SK-N-SH (cell line): ENCODE measurements around the gene SYT3. TPM values are rescaled to one million over a fixed set of nuclear protein-coding genes. Genes with fewer than 3 reads are reported as not detected.

ENCODE experiments used
- CTCF ChIA-PET: fragments of 300-600, 350-600 bp; formaldehyde crosslinking; extraction: SDS; loops from one replicate; lab custom pipeline; 2021; lab: Yijun Ruan, JAX
- POLR2A ChIA-PET: fragments of 350-600 bp; sonication (Branson Sonifier 250); formaldehyde crosslinking; extraction: SDS; loops from one replicate; lab custom pipeline; 2020; ENCODE audit warnings: antibody characterized with exemption, inconsistent platforms; lab: Yijun Ruan, JAX
- DNase-seq: peaks from one replicate; pipeline ENCODE4 v3.0.0; 2012
- H2AFZ ChIP-seq: fragments of 200-600 bp; sonication (generic); 2 replicates; pipeline ENCODE4 v1.8.1; 2016; ENCODE audit warnings: antibody characterized with exemption, mild to moderate bottlenecking, low read depth
- H3F3A ChIP-seq: fragments of 200-600 bp; sonication (generic); replicated peaks from 2 replicates; pipeline ENCODE3; 2016; ENCODE audit warnings: antibody characterized with exemption, mild to moderate bottlenecking; ENCODE audit not compliant: insufficient read depth
- H3K27ac ChIP-seq, 2 experiments: fragments of 200-500 bp in 1 of 2; fragments of 200-600 bp in 1 of 2; sonication (Bioruptor generic) in 1 of 2; sonication (generic), shearing (Covaris generic) in 1 of 2; 2 replicates each; pipeline versions ENCODE4 v1.5.1 to v1.6.1; 2014 to 2016; ENCODE audit warnings: low read depth in 2 of 2, inconsistent platforms in 1 of 2, low read length in 1 of 2, mild to moderate bottlenecking in 1 of 2, mixed read lengths in 1 of 2
- H3K27me3 ChIP-seq: fragments of 200-600 bp; sonication (generic), shearing (Covaris generic); 2 replicates; pipeline ENCODE4 v1.6.1; 2016; ENCODE audit warnings: mixed run types; ENCODE audit not compliant: insufficient read depth
- H3K36me3 ChIP-seq, 2 experiments: fragments of 200-500 bp in 1 of 2; fragments of 200-600 bp in 1 of 2; sonication (Bioruptor generic) in 1 of 2; sonication (generic) in 1 of 2; replicated peaks in 1 of 2; 2 replicates each; pipeline versions ENCODE3 to v1.5.1; 2014 to 2016; ENCODE audit warnings: low read length in 1 of 2, mild to moderate bottlenecking in 1 of 2; ENCODE audit not compliant: insufficient read depth in 2 of 2, control insufficient read depth in 1 of 2
- H3K4me1 ChIP-seq, 2 experiments: fragments of 200-500 bp in 1 of 2; fragments of 200-600 bp in 1 of 2; sonication (Bioruptor generic) in 1 of 2; sonication (generic), shearing (Covaris generic) in 1 of 2; 2 replicates each; pipeline versions ENCODE4 v1.5.1 to v1.6.1; 2014 to 2016; ENCODE audit warnings: low read depth in 1 of 2, low read length in 1 of 2, mixed run types in 1 of 2; ENCODE audit not compliant: insufficient read depth in 2 of 2, control insufficient read depth in 1 of 2
- H3K4me2 ChIP-seq: fragments of 200-600 bp; sonication (generic), shearing (Covaris generic); 2 replicates; pipeline ENCODE4 v1.6.1; 2017; ENCODE audit warnings: mixed run types
- H3K4me3 ChIP-seq, 2 experiments: fragments of 200-500 bp in 1 of 2; fragments of 200-600 bp in 1 of 2; sonication (Bioruptor generic) in 1 of 2; sonication (generic), shearing (Covaris generic) in 1 of 2; 2 replicates each; pipeline versions ENCODE4 v1.5.1 to v1.8.1; 2014 to 2016; ENCODE audit warnings: low read depth in 2 of 2, inconsistent platforms in 1 of 2, low read length in 1 of 2, mild to moderate bottlenecking in 1 of 2, mixed read lengths in 1 of 2, moderate library complexity in 1 of 2
- H3K79me2 ChIP-seq: fragments of 200-600 bp; sonication (generic); 2 replicates; pipeline ENCODE4 v1.8.1; 2017; ENCODE audit warnings: mild to moderate bottlenecking; ENCODE audit not compliant: insufficient read depth
- H3K9ac ChIP-seq: fragments of 200-600 bp; sonication (generic); 2 replicates; pipeline ENCODE4 v1.6.1; 2017; ENCODE audit warnings: mixed run types
- H3K9me2 ChIP-seq: fragments of 200-600 bp; sonication (generic); 2 replicates; pipeline ENCODE4 v1.6.1; 2017; ENCODE audit warnings: mixed run types
- H3K9me3 ChIP-seq: fragments of 200-600 bp; sonication (generic); 2 replicates; pipeline ENCODE4 v1.6.1; 2017; ENCODE audit warnings: mixed run types, mild to moderate bottlenecking, moderate library complexity
- H4K20me1 ChIP-seq: fragments of 200-600 bp; sonication (generic); 2 replicates; pipeline ENCODE4 v1.6.1; 2017; ENCODE audit warnings: mild to moderate bottlenecking, mixed run types; ENCODE audit not compliant: insufficient read depth
- CHD2 ChIP-seq: fragments of 150-350 bp; IDR thresholded peaks from 2 replicates; pipeline ENCODE4 v1.6.1; 2018; ENCODE audit warnings: low read length; ENCODE audit not compliant: partially characterized antibody
- EP300 ChIP-seq, 2 experiments: IDR thresholded peaks; 2 replicates each; pipeline versions ENCODE4 v1.4.0 to v1.6.1; 2012; ENCODE audit warnings: borderline replicate concordance in 1 of 2, low read depth in 1 of 2, low read length in 1 of 2
- FOSL2 ChIP-seq: IDR thresholded peaks from 2 replicates; pipeline ENCODE4 v1.4.0; 2012; ENCODE audit warnings: low read depth, mild to moderate bottlenecking, moderate library complexity, borderline replicate concordance
- FOXM1 ChIP-seq: IDR thresholded peaks from 2 replicates; pipeline ENCODE4 v1.4.0; 2012; ENCODE audit warnings: low read depth, mild to moderate bottlenecking
- GABPA ChIP-seq: IDR thresholded peaks from 2 replicates; pipeline ENCODE4 v1.4.0; 2012; ENCODE audit warnings: low read depth, mild to moderate bottlenecking
- POLR2AphosphoS5 ChIP-seq: IDR thresholded peaks from 2 replicates; pipeline ENCODE4 v1.6.1; 2012; ENCODE audit warnings: low read depth, low read length
- RAD21 ChIP-seq: IDR thresholded peaks from 2 replicates; pipeline ENCODE4 v1.6.1; 2012; ENCODE audit warnings: mild to moderate bottlenecking, low read length
- RFX5 ChIP-seq: IDR thresholded peaks from 2 replicates; pipeline ENCODE4 v1.6.1; 2012; ENCODE audit warnings: mild to moderate bottlenecking, improper control_type of control experiment, low read length
- RXRA ChIP-seq: IDR thresholded peaks from 2 replicates; pipeline ENCODE4 v1.4.0; 2012; ENCODE audit warnings: low read depth, mild to moderate bottlenecking, borderline replicate concordance
- SMC3 ChIP-seq: IDR thresholded peaks from 2 replicates; pipeline ENCODE4 v1.6.1; 2012; ENCODE audit warnings: low read depth, low read length, improper control_type of control experiment
- TCF12 ChIP-seq: IDR thresholded peaks from 2 replicates; pipeline ENCODE4 v1.4.0; 2012
- YY1 ChIP-seq: IDR thresholded peaks from 2 replicates; pipeline ENCODE4 v1.4.0; 2012; ENCODE audit warnings: low read depth, mild to moderate bottlenecking
- WGBS: methylation state at CpG from one replicate; pipeline ENCODE4 v1.1.6; 2017; ENCODE audit warnings: low lambda C conversion rate; 5-methylcytosine and 5-hydroxymethylcytosine counted together
- polyA plus RNA-seq, 3 experiments: library from polyadenylated mRNA; depleted of rRNA; stranded (reverse); fragments of >200 nt; gene quantifications; 2 replicates each; pipeline ENCODE4 v1.2.3, GENCODE V29; 2012
- TF ChIP-seq, protein P1 (sequence below): IDR thresholded peaks from 2 replicates; pipeline ENCODE4 v1.4.0; 2012; ENCODE audit warnings: low read depth, borderline replicate concordance
- TF ChIP-seq, protein P2 (sequence below): fragments of 150-350 bp; IDR thresholded peaks from 2 replicates; pipeline ENCODE4 v1.6.1; 2017; ENCODE audit warnings: antibody characterized with exemption, low read length, low read depth, borderline replicate concordance
- TF ChIP-seq, protein P3 (sequence below): fragments of 200-600 bp; sonication (generic); IDR thresholded peaks from 2 replicates; pipeline ENCODE4 v1.6.1; 2017; ENCODE audit warnings: antibody characterized with exemption, mild to moderate bottlenecking, moderate library complexity
- TF ChIP-seq, protein P4 (sequence below): IDR thresholded peaks from 2 replicates; pipeline ENCODE4 v1.6.1; 2012; ENCODE audit warnings: mild to moderate bottlenecking, low read depth, low read length, moderate library complexity

Gene SYT3
- polyA plus RNA-seq, 1 of the 3 experiments (the other 2 are of a cell fraction), result 0.94 TPM

DNA sequence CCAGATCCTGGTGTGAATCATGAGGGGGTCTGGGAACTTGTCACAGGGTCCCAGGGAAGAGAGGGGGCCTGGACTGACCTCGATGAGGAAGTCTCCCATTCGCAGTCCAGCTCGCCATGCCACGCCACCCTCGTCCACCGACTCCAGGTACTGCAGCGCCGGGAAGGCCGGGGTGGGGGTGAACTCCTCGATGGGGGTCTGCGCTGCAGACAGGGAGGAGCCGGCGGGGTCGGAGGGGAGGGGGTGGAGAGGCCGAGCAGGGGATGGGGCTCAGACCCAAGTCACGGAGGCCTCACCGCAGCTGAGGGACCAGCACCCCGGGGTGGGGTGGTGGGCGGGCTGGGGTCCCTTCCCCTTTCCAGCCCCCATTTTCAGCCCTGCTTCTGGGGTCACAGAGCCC lies 49.1 kb upstream of the SYT3 start (continued):
- TF ChIP-seq, protein P1, sequence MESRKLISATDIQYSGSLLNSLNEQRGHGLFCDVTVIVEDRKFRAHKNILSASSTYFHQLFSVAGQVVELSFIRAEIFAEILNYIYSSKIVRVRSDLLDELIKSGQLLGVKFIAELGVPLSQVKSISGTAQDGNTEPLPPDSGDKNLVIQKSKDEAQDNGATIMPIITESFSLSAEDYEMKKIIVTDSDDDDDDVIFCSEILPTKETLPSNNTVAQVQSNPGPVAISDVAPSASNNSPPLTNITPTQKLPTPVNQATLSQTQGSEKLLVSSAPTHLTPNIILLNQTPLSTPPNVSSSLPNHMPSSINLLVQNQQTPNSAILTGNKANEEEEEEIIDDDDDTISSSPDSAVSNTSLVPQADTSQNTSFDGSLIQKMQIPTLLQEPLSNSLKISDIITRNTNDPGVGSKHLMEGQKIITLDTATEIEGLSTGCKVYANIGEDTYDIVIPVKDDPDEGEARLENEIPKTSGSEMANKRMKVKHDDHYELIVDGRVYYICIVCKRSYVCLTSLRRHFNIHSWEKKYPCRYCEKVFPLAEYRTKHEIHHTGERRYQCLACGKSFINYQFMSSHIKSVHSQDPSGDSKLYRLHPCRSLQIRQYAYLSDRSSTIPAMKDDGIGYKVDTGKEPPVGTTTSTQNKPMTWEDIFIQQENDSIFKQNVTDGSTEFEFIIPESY, result no peak
- TF ChIP-seq, protein P2, sequence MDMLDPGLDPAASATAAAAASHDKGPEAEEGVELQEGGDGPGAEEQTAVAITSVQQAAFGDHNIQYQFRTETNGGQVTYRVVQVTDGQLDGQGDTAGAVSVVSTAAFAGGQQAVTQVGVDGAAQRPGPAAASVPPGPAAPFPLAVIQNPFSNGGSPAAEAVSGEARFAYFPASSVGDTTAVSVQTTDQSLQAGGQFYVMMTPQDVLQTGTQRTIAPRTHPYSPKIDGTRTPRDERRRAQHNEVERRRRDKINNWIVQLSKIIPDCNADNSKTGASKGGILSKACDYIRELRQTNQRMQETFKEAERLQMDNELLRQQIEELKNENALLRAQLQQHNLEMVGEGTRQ, result no peak
- TF ChIP-seq EP300 (IDR thresholded peaks at IDR 0.05; ENCODE audit: borderline replicate concordance in 1 of 2, low read depth in 1 of 2, low read length in 1 of 2) (no peak), POLR2AphosphoS5 (no peak), GABPA (no peak)

DNA sequence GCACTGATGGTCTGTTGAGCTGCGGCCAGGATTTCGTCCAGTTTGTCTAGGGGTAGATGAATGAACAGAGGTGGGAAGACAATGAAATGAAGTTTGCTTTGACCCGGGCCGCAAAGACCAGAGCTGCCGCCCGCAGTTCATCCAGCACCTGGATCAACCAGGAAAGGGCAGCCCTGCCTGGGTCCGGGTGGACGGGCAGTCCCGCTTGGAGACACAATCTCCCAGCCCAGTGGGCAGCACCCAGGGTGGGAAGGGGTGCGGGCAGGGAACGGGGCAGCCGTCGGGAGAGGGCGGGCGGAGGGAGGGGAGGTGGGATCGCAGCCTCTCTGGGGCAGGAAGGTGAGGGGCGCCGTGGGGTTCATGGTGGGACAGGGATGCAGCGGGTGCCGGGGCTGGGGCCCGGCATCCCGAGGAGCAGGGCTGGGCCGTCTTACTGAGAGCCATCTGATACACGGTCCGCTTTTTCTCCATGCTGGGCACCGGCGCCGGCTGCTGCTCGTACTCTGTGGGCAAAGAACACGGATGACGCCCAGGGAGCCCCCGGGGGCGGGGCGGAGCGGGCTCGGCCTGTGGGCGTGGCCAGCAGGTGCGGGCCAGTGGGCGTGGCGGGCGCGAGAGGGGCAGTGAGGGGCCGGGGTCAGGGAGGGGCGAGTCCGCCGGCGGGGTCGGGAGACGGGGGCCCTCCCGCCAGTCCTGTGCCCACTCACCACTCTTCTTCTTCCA lies 46.8 kb upstream of the SYT3 start:
- Histone ChIP-seq H4K20me1 (no peaks in the 10 kb centered on the region), H3K27me3 (no peaks in the 10 kb centered on the region), H3K36me3 (no peaks in the 10 kb centered on the region), H3F3A (no peaks in the 10 kb centered on the region), H3K9me3 (no peaks in the 10 kb centered on the region), H3K79me2 (no peaks in the 10 kb centered on the region), H2AFZ (no peak overlapping the region), H3K4me1 (no peaks in the 10 kb centered on the region), H3K9ac (no peak overlapping the region), H3K9me2 (no peaks in the 10 kb centered on the region), H3K4me2 (no peak overlapping the region), H3K4me3 (no peak overlapping the region), H3K27ac (no peak overlapping the region)
- 67% methylated on average over 37 of the region's 50 CpGs for WGBS
- TF ChIP-seq RXRA (no peak), FOSL2 (no peak), CHD2 (no peak), RAD21 (no peak), SMC3 (no peak), FOXM1 (no peak), TCF12 (no peak), YY1 (no peak), RFX5 (no peak)
- TF ChIP-seq, protein P3, sequence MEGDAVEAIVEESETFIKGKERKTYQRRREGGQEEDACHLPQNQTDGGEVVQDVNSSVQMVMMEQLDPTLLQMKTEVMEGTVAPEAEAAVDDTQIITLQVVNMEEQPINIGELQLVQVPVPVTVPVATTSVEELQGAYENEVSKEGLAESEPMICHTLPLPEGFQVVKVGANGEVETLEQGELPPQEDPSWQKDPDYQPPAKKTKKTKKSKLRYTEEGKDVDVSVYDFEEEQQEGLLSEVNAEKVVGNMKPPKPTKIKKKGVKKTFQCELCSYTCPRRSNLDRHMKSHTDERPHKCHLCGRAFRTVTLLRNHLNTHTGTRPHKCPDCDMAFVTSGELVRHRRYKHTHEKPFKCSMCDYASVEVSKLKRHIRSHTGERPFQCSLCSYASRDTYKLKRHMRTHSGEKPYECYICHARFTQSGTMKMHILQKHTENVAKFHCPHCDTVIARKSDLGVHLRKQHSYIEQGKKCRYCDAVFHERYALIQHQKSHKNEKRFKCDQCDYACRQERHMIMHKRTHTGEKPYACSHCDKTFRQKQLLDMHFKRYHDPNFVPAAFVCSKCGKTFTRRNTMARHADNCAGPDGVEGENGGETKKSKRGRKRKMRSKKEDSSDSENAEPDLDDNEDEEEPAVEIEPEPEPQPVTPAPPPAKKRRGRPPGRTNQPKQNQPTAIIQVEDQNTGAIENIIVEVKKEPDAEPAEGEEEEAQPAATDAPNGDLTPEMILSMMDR, result no peak
- TF ChIP-seq, protein P4, sequence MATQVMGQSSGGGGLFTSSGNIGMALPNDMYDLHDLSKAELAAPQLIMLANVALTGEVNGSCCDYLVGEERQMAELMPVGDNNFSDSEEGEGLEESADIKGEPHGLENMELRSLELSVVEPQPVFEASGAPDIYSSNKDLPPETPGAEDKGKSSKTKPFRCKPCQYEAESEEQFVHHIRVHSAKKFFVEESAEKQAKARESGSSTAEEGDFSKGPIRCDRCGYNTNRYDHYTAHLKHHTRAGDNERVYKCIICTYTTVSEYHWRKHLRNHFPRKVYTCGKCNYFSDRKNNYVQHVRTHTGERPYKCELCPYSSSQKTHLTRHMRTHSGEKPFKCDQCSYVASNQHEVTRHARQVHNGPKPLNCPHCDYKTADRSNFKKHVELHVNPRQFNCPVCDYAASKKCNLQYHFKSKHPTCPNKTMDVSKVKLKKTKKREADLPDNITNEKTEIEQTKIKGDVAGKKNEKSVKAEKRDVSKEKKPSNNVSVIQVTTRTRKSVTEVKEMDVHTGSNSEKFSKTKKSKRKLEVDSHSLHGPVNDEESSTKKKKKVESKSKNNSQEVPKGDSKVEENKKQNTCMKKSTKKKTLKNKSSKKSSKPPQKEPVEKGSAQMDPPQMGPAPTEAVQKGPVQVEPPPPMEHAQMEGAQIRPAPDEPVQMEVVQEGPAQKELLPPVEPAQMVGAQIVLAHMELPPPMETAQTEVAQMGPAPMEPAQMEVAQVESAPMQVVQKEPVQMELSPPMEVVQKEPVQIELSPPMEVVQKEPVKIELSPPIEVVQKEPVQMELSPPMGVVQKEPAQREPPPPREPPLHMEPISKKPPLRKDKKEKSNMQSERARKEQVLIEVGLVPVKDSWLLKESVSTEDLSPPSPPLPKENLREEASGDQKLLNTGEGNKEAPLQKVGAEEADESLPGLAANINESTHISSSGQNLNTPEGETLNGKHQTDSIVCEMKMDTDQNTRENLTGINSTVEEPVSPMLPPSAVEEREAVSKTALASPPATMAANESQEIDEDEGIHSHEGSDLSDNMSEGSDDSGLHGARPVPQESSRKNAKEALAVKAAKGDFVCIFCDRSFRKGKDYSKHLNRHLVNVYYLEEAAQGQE, result no peak
- ChIA-PET CTCF (interaction anchor here (0.7 kb wide), 1 partner anchor 19 kb away, joined by 3 read pairs; no protein-coding TSS in a partner anchor), POLR2A (no interaction called here)
- DNase-seq, result no peak
